ENCODE data around the gene CXCR6. TPM values are rescaled to one million over a fixed set of nuclear protein-coding genes. Genes with fewer than 3 reads are reported as not detected.

The CXCR6 gene
- total and polyA plus RNA-seq, 2 of the 8 experiments (the other 6 are each of a cell fraction or from before 2014, with no cell fraction given): not detected

DNA sequence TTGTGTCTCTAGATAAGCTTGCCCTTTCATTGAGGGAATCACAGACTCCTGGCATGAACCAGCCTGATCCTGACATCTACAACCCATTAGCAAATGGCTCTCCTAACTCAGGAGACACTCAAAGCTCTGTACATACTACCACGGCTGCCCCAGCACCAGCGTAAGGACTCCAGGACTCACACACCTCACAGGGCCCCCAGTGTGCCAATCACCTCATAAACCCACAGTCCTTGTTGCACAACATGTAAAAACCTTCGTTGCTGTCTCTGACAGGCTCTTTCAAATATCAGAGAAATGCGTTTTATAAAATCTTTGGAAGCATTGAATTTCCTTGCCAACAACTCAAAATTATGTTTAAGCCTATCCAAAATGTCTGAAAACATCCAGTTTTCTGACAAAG is 45.1 kb downstream of the CXCR6 start:
- FAIRE-seq (no peak), DNase-seq (ENCODE audit: low read depth in 1 of 2, low spot score in 2 of 2) (no peak)
- ChIA-PET POLR2A (ENCODE audit: partially characterized antibody) (no interaction called here), CTCF (ENCODE audit: partially characterized antibody) (interaction anchor here (0.6 to 1.7 kb wide), 2 partner anchors 89 to 175 kb away, joined by 4 to 7 read pairs; no protein-coding TSS in a partner anchor)
- Histone ChIP-seq H3K79me2 (ENCODE audit: control insufficient read depth in 1 of 2, insufficient read depth in 2 of 2, low read length in 2 of 2) (peaks cover 0 to 65% of the 10 kb centered on the region in 2 experiments; a peak in 2 of 4 replicates), H3K27ac (ENCODE audit: low read depth, low read length) (no peak overlapping the region), H3K9ac (replicated peaks in 1 of 4; ENCODE audit: extremely low read depth in 1 of 4, low read depth in 3 of 4, low read length in 3 of 4) (no peak overlapping the region), H3K4me1 (replicated peaks in 1 of 4; ENCODE audit: control insufficient read depth in 3 of 4, insufficient read depth in 4 of 4, low read length in 3 of 4) (peaks cover 3 to 15% (median 10%) of the 10 kb centered on the region in 4 experiments), H2BK12ac (ENCODE audit: low read depth, low read length) (no peak overlapping the region), H3K9me3 (ENCODE audit: insufficient read depth in 2 of 2, low read depth in 1 of 2, low read length in 1 of 2) (no peaks in the 10 kb centered on the region), H3K4ac (replicated peaks; ENCODE audit: insufficient read length, low read depth, low read length) (no peak overlapping the region), H3K36me3 (ENCODE audit: control insufficient read depth in 2 of 4, insufficient read depth in 4 of 4, low read length in 3 of 4) (peaks cover 0 to 12% (median 10%) of the 10 kb centered on the region in 4 experiments; a peak in 6 of 8 replicates), H4K8ac (ENCODE audit: extremely low read depth, insufficient read depth, low read length) (no peak overlapping the region), H4K91ac (replicated peaks; ENCODE audit: insufficient read length, low read length) (no peak overlapping the region), H2BK20ac (ENCODE audit: low read length) (no peak overlapping the region), H2AFZ (ENCODE audit: low read length) (no peak overlapping the region), H3K23me2 (ENCODE audit: low read depth, low read length) (no peaks in the 10 kb centered on the region), H4K20me1 (replicated peaks in 1 of 2; ENCODE audit: control insufficient read depth in 1 of 2, insufficient read depth in 2 of 2, low read length in 2 of 2) (peaks cover 0 to 5% of the 10 kb centered on the region in 2 experiments), H2BK5ac (ENCODE audit: low read depth, low read length) (no peak overlapping the region), H3K14ac (ENCODE audit: insufficient read length) (no peak overlapping the region), H3K18ac (ENCODE audit: extremely low read depth, low read length) (no peak overlapping the region), H3K56ac (replicated peaks; ENCODE audit: insufficient read length, low read depth, low read length) (no peak overlapping the region), H3K27me3 (replicated peaks in 1 of 4; ENCODE audit: control insufficient read depth in 3 of 4, extremely low read depth in 1 of 4, insufficient read depth in 3 of 4, low read length in 3 of 4) (no peaks in the 10 kb centered on the region), H2AK5ac (ENCODE audit: low read depth, low read length) (no peak overlapping the region), H2BK15ac (ENCODE audit: low read length) (no peak overlapping the region), H2BK120ac (replicated peaks; ENCODE audit: low read depth, low read length) (no peak overlapping the region), H3K4me2 (ENCODE audit: insufficient read depth in 1 of 2, low read depth in 2 of 2, low read length in 2 of 2) (no peak overlapping the region), H3K23ac (ENCODE audit: insufficient read length) (no peak overlapping the region), H4K5ac (ENCODE audit: insufficient read length, low read depth, low read length) (no peak overlapping the region), H3K4me3 (ENCODE audit: extremely low read depth in 1 of 4, insufficient read depth in 2 of 4, low read depth in 3 of 4, low read length in 4 of 4) (no peak overlapping the region), H3K79me1 (ENCODE audit: low read depth, low read length) (peaks cover 10% of the 10 kb centered on the region)
- 78% methylated on average over 4 of the region's 4 CpGs; no CpG with 5 or more reads in 1 of the 2 experiments for WGBS, 2 experiments (ENCODE audit: extremely low coverage in 1 of 2, insufficient coverage in 1 of 2, insufficient read length in 1 of 2, insufficient replicate concordance in 2 of 2, low coverage in 1 of 2, low lambda C conversion rate in 2 of 2, missing lambda C conversion rate in 1 of 2)
- TF ChIP-seq JUN (IDR thresholded peaks at IDR 0.05; ENCODE audit: low read depth, low read length) (no peak), CTBP2 (IDR thresholded peaks at IDR 0.05; ENCODE audit: borderline replicate concordance, insufficient read depth, insufficient read length, low read length) (no peak), TCF12 (IDR thresholded peaks at IDR 0.05; ENCODE audit: low read depth, low read length) (no peak), SP4 (IDR thresholded peaks at IDR 0.05; ENCODE audit: low read length) (no peak), ASH2L (IDR thresholded peaks at IDR 0.05; ENCODE audit: low read length) (no peak), BRCA1 (IDR thresholded peaks at IDR 0.05; ENCODE audit: low read depth, low read length) (no peak)
